CD14-positive monocyte (primary cell): ENCODE data around the gene MEGF6. TPM values are rescaled to one million over a fixed set of nuclear protein-coding genes. Genes with fewer than 3 reads are reported as not detected.

Experiments
- DNase-seq, 3 donors: peaks; one replicate each; pipeline ENCODE4 v3.0.0-alpha.2; 2011 to 2022
- H2AFZ ChIP-seq: 2 replicates; pipeline ENCODE4 v1.6.0; 2012; ENCODE audit warnings: mild to moderate bottlenecking, low read depth, low read length, inconsistent platforms; ENCODE audit not compliant: insufficient read depth, poor library complexity, severe bottlenecking
- H3K27ac ChIP-seq, 2 donors: 1 replicate in 1 of 2; 2 replicates in 1 of 2; pipeline ENCODE4 v1.5.1; 2012 to 2013; ENCODE audit warnings: low read length in 2 of 2, control low read depth in 1 of 2, inconsistent platforms in 1 of 2, low read depth in 1 of 2, mild to moderate bottlenecking in 1 of 2
- H3K27me3 ChIP-seq, 2 donors: one replicate each; pipeline versions ENCODE4 v1.6.0 to v1.6.1; 2011 to 2013; ENCODE audit warnings: low read length in 2 of 2; ENCODE audit not compliant: control insufficient read depth in 2 of 2, insufficient read depth in 2 of 2
- H3K36me3 ChIP-seq, 2 donors: replicated peaks in 1 of 2; 1 replicate in 1 of 2; 2 replicates in 1 of 2; pipeline versions ENCODE4 v1.5.1 to v1.6.1; 2012 to 2013; ENCODE audit warnings: low read length in 2 of 2, control low read depth in 1 of 2, inconsistent platforms in 1 of 2, mild to moderate bottlenecking in 1 of 2; ENCODE audit not compliant: insufficient read depth in 2 of 2, control insufficient read depth in 1 of 2
- H3K4me1 ChIP-seq, 2 donors: 1 replicate in 1 of 2; 2 replicates in 1 of 2; pipeline versions ENCODE4 v1.5.1 to v1.6.1; 2012 to 2013; ENCODE audit warnings: low read length in 2 of 2, control low read depth in 1 of 2, inconsistent platforms in 1 of 2, mild to moderate bottlenecking in 1 of 2, moderate library complexity in 1 of 2; ENCODE audit not compliant: insufficient read depth in 2 of 2, control insufficient read depth in 1 of 2
- H3K4me2 ChIP-seq: replicated peaks from 2 replicates; pipeline ENCODE3; 2012; ENCODE audit warnings: low read length, moderate library complexity, mild to moderate bottlenecking; ENCODE audit not compliant: poor library complexity, severe bottlenecking; ENCODE audit errors: extremely low read depth
- H3K4me3 ChIP-seq, 3 experiments: fragments of 200-600 bp in 1 of 3; sonication (generic) in 1 of 3; replicated peaks in 1 of 3; 1 replicate in 2 of 3; 2 replicates in 1 of 3; pipeline ENCODE4 v1.5.1; 2011 to 2013; ENCODE audit warnings: low read length in 3 of 3, mild to moderate bottlenecking in 3 of 3, control low read depth in 2 of 3, low read depth in 2 of 3, inconsistent platforms in 1 of 3, moderate library complexity in 1 of 3
- H3K79me2 ChIP-seq: 2 replicates; pipeline ENCODE4 v1.6.0; 2012; ENCODE audit warnings: mild to moderate bottlenecking, control low read depth, inconsistent platforms, low read length, moderate library complexity; ENCODE audit not compliant: insufficient read depth
- H3K9ac ChIP-seq: 2 replicates; pipeline ENCODE4 v1.6.0; 2017; ENCODE audit warnings: low read length, mild to moderate bottlenecking; ENCODE audit not compliant: insufficient read depth, poor library complexity, severe bottlenecking
- H3K9me3 ChIP-seq, 2 donors: replicated peaks in 1 of 2; 1 replicate in 1 of 2; 2 replicates in 1 of 2; pipeline versions ENCODE4 v1.5.1 to v1.6.1; 2012 to 2013; ENCODE audit warnings: low read length in 2 of 2, control low read depth in 1 of 2; ENCODE audit not compliant: control insufficient read depth in 1 of 2, insufficient read depth in 1 of 2
- H4K20me1 ChIP-seq: 2 replicates; pipeline ENCODE4 v1.6.0; 2012; ENCODE audit warnings: mild to moderate bottlenecking, low read length, control low read depth, moderate library complexity; ENCODE audit not compliant: insufficient read depth
- H3K27ac Mint-ChIP-seq, 7 donors: one replicate each; pipeline ENCODE4 v1.8.0; 2020; ENCODE audit warnings: mild to moderate bottlenecking in 7 of 7, mixed read lengths in 7 of 7, moderate library complexity in 6 of 7, inconsistent platforms in 2 of 7
- H3K27me3 Mint-ChIP-seq, 3 donors: one replicate each; pipeline ENCODE4 v1.8.0; 2021 to 2022; ENCODE audit warnings: low read depth in 3 of 3, mild to moderate bottlenecking in 3 of 3, mixed read lengths in 3 of 3, moderate library complexity in 3 of 3, inconsistent platforms in 1 of 3
- H3K36me3 Mint-ChIP-seq, 2 donors: one replicate each; pipeline ENCODE4 v1.8.0; 2020; ENCODE audit warnings: mixed read lengths in 2 of 2, inconsistent platforms in 1 of 2, mild to moderate bottlenecking in 1 of 2
- H3K4me1 Mint-ChIP-seq: one replicate; pipeline ENCODE4 v1.8.0; 2020; ENCODE audit warnings: mild to moderate bottlenecking, mixed read lengths
- H3K4me3 Mint-ChIP-seq, 2 donors: one replicate each; pipeline ENCODE4 v1.8.0; 2020; ENCODE audit warnings: mild to moderate bottlenecking in 2 of 2, mixed read lengths in 2 of 2, moderate library complexity in 1 of 2
- H3K9me3 Mint-ChIP-seq, 7 donors: one replicate each; pipeline ENCODE4 v1.8.0; 2020 to 2022; ENCODE audit warnings: mixed read lengths in 7 of 7, mild to moderate bottlenecking in 6 of 7, moderate library complexity in 6 of 7, inconsistent platforms in 2 of 7
- WGBS: methylation state at CpG from one replicate; pipeline ENCODE4 v1.1.5; 2013; ENCODE audit warnings: missing lambda C conversion rate; ENCODE audit not compliant: insufficient coverage; 5-methylcytosine and 5-hydroxymethylcytosine counted together
- intact Hi-C, 2 donors: fragments of 100-400 bp; cut with micrococcal nuclease; formaldehyde crosslinking; loops; one replicate each; pipeline versions ENCODE4 v1.15.0 to v1.15.1; 2023
- polyA plus RNA-seq, 3 donors: library from polyadenylated mRNA; depleted of rRNA in 1 of 3; unstranded in 2 of 3; stranded (reverse) in 1 of 3; fragments of 300-500 nt in 2 of 3; fragments of >200 nt in 1 of 3; fragmentation: Illumina TruSeq in 2 of 3; gene quantifications; 1 replicate in 2 of 3; 2 replicates in 1 of 3; pipeline ENCODE4 v1.2.3, GENCODE V29; 2012 to 2021
- TF ChIP-seq, protein P1 (sequence below): fragments of 200-600 bp; IDR thresholded peaks from one replicate; pipeline ENCODE4 v1.8.0; 2022; ENCODE audit warnings: antibody characterized with exemption, mild to moderate bottlenecking

Gene MEGF6
- polyA plus RNA-seq, 3 donors, result 0.39 to 3.8 (median 1.2) TPM

DNA sequence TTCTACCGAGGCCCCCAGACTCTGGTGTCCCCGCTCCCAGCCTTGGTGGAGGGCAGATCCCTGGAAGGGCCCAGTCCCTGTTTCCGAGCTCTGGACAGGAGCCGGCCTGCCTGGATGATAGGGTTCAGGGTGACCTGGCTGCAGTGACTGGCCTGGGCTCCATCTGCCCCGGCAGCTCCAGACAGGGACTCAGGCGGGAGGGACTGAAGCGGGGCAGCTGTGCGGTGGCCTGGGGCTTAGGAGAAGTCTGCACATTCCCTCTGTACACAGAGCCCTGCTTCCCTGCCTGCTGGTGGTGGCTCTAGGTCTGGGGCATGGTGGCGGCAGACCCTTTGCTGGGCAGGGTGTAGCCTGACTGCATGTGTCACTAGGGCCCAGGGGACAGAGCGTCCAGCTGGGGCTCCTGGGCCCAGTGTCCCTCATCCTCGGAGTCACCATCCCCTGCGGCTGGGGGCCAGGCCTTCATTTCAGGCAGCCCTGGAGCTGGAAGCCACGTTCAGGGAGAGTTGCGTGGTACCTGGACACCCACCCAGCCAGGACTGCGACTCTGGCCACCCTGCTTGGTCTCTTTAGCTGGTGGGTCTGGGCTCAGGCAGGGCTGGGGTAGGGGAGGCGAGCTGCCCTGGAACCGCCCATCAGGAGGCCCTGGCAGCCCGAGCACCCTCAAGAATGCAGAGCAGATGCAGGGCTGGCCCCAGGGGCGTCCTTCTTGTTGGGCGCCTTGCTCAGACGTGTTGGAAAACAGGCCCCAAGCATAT is 147.2 kb downstream of the MEGF6 start:
- intact Hi-C loops, result no loop called here
- no peak overlapping the region for H3K4me2 ChIP-seq
- H2AFZ ChIP-seq, result no peak overlapping the region
- H3K79me2 ChIP-seq, result no peaks in the 10 kb centered on the region
- no peaks in the 10 kb centered on the region for H3K36me3 ChIP-seq
- H3K27me3 ChIP-seq, result no peaks in the 10 kb centered on the region
- no peaks in the 10 kb centered on the region for H3K4me1 ChIP-seq
- H3K27me3 Mint-ChIP-seq, result peaks cover 3 to 5% (median 3%) of the 10 kb centered on the region in 3 donors
- H3K4me3 Mint-ChIP-seq, result no peak overlapping the region
- no peak overlapping the region for H3K9ac ChIP-seq
- H3K9me3 ChIP-seq, result no peaks in the 10 kb centered on the region
- TF ChIP-seq, protein P1, sequence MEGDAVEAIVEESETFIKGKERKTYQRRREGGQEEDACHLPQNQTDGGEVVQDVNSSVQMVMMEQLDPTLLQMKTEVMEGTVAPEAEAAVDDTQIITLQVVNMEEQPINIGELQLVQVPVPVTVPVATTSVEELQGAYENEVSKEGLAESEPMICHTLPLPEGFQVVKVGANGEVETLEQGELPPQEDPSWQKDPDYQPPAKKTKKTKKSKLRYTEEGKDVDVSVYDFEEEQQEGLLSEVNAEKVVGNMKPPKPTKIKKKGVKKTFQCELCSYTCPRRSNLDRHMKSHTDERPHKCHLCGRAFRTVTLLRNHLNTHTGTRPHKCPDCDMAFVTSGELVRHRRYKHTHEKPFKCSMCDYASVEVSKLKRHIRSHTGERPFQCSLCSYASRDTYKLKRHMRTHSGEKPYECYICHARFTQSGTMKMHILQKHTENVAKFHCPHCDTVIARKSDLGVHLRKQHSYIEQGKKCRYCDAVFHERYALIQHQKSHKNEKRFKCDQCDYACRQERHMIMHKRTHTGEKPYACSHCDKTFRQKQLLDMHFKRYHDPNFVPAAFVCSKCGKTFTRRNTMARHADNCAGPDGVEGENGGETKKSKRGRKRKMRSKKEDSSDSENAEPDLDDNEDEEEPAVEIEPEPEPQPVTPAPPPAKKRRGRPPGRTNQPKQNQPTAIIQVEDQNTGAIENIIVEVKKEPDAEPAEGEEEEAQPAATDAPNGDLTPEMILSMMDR, result no peak
- no peak overlapping the region for H3K27ac ChIP-seq
- H3K4me1 Mint-ChIP-seq, result no peaks in the 10 kb centered on the region
- no peaks in the 10 kb centered on the region for H3K36me3 Mint-ChIP-seq
- no peak overlapping the region for H3K27ac Mint-ChIP-seq
- H3K9me3 Mint-ChIP-seq, result no peaks in the 10 kb centered on the region
- H4K20me1 ChIP-seq, result no peaks in the 10 kb centered on the region
- 91% methylated on average over 21 of the region's 21 CpGs for WGBS
- no peak for DNase-seq
- H3K4me3 ChIP-seq, result no peak overlapping the region

DNA sequence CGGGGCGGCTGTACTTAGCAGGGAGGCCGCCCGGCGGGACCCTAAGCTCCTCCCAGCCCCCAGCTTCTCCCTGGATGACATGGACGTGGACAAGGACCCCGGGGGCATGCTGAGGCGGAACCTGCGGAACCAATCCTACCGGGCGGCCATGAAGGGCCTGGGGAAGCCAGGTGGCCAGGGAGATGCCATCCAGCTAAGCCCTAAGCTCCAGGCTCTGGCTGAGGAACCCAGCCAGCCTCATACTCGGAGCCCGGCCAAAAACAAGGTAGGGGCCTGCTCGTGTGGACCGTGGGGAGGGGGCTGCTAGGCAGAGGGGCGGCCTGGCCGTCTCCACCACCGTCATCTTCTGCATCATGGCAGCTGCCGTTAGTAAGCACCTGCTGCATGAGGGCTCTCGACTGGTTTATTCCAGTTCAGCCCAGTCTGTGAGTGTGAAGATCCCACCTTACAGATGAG is 147.9 kb downstream of the MEGF6 start:
- H3K27ac ChIP-seq, result no peak overlapping the region
- WGBS, result 90% methylated on average over 20 of the region's 20 CpGs
- no peaks in the 10 kb centered on the region for H3K79me2 ChIP-seq
- H3K4me3 ChIP-seq, result no peak overlapping the region
- Mint-ChIP-seq H3K36me3 (no peaks in the 10 kb centered on the region), H3K27me3 (peaks cover 3 to 11% (median 6%) of the 10 kb centered on the region in 3 donors), H3K27ac (no peak overlapping the region), H3K9me3 (no peaks in the 10 kb centered on the region), H3K4me1 (no peaks in the 10 kb centered on the region), H3K4me3 (no peak overlapping the region)
- no peaks in the 10 kb centered on the region for H3K27me3 ChIP-seq
- intact Hi-C loops, result no loop called here
- TF ChIP-seq, protein P1, result no peak
- no peaks in the 10 kb centered on the region for H3K4me1 ChIP-seq
- H3K36me3 ChIP-seq, result no peaks in the 10 kb centered on the region
- H2AFZ ChIP-seq, result no peak overlapping the region
- no peaks in the 10 kb centered on the region for H4K20me1 ChIP-seq
- H3K9ac ChIP-seq, result no peak overlapping the region
- H3K4me2 ChIP-seq, result no peak overlapping the region
- H3K9me3 ChIP-seq, result no peaks in the 10 kb centered on the region
- DNase-seq, result no peak
